Measurements from ENCODE around the gene SSBP3.

- TF ChIP-seq ZNF274 (IDR thresholded peaks at IDR 0.05; ENCODE audit: low read depth, low read length): no peak
- no peak for TF ChIP-seq YY1 (IDR thresholded peaks at IDR 0.05; ENCODE audit: insufficient read depth, insufficient read length)
- no peak for TF ChIP-seq SUZ12 (IDR thresholded peaks at IDR 0.05; ENCODE audit: extremely low read depth, insufficient read depth, insufficient read length)
These were observed 114.8 kb downstream of the SSBP3 start for GRCh38 chr1:54291276-54292001.
